ENCODE measurements around the gene UCHL5.
A peak's percentile ranks its signal among the peaks of the same experiment; 100 is the strongest.

The UCHL5 gene, protein sequence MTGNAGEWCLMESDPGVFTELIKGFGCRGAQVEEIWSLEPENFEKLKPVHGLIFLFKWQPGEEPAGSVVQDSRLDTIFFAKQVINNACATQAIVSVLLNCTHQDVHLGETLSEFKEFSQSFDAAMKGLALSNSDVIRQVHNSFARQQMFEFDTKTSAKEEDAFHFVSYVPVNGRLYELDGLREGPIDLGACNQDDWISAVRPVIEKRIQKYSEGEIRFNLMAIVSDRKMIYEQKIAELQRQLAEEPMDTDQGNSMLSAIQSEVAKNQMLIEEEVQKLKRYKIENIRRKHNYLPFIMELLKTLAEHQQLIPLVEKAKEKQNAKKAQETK

GRCh38 chr1:193059282-193060114 is at the start of gene UCHL5, which contains the start of gene RO60:
Gene UCHL5 (minus strand): TSS chr1:193059360. CDS start chr1:193059260, 100 bp downstream.
Gene RO60 (plus strand): TSS chr1:193059612. CDS start chr1:193069055, 9,443 bp downstream.
- DNase-seq: peak; percentile 97 to 99

DNA sequence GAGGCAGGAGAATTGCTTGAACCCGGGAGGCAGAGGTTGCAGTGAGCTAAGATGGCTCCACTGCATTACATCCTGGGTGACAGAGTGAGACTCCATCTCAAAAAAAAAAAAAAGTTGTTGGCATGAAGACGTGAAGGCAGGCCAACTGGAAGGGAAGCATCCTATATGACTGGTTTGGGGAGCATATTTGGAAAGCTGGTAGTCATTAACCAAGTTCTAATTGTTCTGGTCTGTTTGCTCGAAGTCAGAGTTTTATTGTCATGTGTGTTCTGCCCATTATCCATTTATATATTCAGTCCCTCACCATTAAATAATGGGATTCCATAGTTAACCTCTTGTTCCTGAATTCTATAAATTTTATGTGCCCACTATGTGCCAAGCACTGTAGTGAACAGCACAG is 49.3 kb upstream of the UCHL5 start:
- no peak for DNase-seq

DNA sequence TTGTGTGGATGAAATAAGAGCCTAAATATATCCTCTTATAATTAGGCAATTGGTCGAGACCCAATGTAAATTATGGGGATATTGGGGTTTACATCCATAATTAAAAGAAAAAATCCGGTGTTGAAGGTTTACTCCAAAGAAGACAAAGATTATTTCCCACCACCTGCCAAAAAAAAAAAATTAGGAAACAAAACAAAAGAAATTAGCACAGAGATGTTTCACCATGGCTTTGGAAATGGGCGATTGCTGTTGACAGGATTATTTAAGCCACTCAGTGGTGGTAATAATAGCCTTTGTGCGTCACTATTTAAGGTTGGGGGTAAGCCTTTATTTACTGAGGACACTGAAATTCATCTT is 46.6 kb upstream of the UCHL5 start:
- DNase-seq: no peak

- peak; percentile 65 to 85 for DNase-seq
These were observed 46.0 kb upstream of the UCHL5 start, which contains the start of gene GLRX2 for GRCh38 chr1:193104907-193105820. Gene GLRX2 (minus strand): TSS chr1:193105414. CDS start chr1:193105382, 32 bp downstream.

DNA sequence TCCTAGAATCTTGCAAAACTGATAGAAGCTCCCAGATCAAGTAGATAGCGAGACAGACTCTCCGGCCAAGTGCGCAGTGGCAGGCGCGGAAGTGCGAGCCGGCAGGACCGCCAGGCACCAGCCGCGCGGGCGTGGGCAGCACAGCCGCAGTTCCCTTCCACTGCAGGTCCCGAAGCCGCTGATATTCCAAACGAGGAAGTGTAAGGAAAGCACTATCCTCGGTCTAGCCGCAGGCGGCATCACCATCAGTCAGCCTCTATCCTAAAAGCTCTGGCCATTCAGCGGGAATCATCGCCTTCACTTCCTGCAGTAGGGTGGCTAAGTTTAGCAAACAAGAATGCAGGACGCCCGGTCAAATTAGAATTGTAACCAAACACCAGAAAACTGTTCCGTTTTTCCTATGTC is 45.3 kb upstream of the UCHL5 start:
- no peak for DNase-seq

GRCh38 chr1:193103759-193104501 is 44.8 kb upstream of the UCHL5 start:
- no peak for DNase-seq

DNA sequence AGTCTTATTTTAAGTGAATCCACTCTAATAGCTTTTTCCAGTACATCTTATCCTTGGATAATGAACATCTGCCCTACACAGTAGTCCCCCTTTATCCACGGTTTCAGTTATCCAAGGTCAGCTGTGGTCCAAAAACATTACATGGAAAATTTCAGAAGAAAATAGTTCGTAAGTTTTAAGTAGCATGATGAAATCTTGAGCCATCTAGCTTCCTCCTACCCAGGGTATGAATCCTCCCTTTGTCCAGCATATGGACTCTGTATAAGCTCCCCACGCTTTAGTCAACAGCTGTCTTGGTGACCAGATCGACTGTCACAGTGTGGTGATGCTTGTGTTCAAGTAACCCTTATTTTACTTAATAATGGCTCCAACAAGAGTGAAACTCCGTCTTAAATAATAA is 43.5 kb upstream of the UCHL5 start:
- no peak for DNase-seq

GRCh38 chr1:193094112-193094511 is 35.0 kb upstream of the UCHL5 start:
- DNase-seq: no peak

GRCh38 chr1:193090865-193091264 is 31.7 kb upstream of the UCHL5 start:
- DNase-seq: no peak

DNA sequence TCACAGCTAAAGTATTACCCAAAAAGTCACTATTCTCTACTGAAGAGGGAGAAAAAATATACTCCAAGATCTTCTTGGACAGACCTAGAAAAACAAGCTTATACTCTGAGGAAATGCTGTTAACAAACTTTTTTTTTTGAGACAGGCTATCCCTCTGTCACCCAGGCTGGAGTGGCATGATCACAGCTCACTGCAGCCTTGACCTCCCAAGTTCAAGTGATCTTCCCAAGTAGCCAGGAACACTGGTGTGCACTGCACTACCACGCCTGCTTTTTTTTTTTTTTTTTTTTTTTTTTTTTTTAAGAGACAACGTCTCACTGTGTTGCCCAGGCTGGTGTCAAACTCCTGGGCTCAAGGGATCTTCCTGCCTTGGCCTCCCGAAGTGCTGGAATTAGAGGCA is 28.7 kb upstream of the UCHL5 start:
- no peak for DNase-seq

- DNase-seq: no peak
These were observed 27.2 kb upstream of the UCHL5 start for GRCh38 chr1:193086342-193086741.

- no peak for DNase-seq
These were observed 26.1 kb upstream of the UCHL5 start for GRCh38 chr1:193085263-193085662.

GRCh38 chr1:193083365-193084088 is 24.4 kb upstream of the UCHL5 start:
- DNase-seq: no peak

DNA sequence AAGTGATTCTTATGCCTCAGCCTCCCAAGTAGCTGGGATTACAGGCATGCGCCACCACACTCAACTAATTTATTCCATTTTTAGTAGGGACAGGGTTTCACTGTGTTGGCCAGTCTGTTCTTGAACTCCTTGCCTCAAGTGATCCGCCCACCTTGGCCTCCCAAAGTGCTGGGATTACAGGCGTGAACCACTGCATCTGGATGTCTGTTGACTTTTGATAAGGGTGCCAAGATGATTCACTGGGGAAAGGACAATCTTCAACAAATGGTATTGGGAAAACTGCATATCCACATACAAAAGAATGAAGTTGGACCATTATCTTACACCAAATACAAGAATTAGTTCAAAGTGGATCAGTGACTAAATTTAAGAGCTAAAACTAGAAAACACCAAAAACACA is 20.0 kb upstream of the UCHL5 start:
- DNase-seq: no peak

- no peak for DNase-seq
These were observed 18.8 kb upstream of the UCHL5 start for GRCh38 chr1:193077991-193078390.

DNA sequence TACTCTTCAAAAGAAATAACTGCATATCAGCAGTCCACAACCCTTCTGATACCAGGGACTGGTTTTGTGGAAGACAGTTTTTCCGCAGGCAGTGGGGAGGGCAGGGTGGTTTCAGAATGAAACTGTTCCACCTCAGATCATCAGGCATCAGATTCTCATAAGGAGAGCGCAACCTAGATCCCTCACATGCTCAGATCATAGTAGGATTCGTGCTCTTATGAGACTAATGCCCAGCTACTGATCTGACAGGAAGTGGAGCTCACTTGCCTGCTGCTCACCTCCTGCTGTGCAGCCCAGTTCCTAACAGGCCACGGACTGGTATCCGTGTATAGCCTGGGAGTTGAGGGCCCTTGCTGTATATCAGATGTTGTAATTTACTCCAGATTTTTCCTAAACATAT is 11.8 kb upstream of the UCHL5 start:
- DNase-seq: no peak

DNA sequence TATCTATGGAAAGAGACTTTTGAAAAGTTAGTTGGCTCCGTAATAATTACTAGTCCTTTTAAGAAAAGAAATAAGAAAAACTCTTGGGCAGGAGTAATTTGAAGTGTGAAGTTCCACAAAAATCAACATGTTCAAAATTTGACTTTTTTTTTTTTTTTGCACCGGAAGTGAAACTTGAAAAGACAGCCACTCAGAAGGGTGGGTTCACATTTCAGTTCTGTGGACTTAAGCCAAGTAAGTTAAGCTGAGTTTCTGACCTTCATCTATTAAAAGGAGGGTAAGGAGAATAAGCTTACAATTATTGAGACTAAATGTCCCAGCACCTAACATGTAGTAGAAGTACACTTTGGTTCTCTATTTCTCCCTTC is 11.2 kb upstream of the UCHL5 start:
- DNase-seq: no peak

DNA sequence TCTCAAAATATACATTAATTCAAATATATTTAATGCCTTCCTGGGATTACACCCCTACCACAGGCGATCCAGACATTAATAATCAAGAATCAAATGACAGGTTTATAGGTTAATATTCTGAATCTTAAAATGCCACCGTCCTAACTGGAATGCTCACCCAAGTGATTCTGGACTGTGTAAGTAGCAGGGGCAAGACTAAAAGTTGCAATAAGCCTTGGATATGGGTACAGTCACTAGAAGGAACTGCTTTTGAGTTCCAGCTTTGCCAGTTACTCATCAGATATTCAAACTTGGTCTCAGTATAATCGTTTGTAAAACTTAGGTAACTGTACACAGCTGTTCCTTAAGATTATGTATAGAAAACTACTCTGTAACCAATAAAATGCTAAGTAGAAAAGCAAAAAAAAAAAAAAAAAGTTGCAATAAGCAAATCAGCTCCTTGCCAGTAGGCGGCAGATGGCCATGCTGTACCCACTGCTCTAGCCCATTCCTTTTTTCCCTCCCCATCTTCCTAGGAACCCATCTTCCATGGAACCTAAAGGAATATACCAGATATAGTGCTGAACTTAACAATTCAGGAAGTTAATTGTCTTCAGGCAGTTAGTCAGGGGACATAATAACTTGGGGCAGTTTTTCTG is 10.7 kb upstream of the UCHL5 start:
- peak in 1 of 2 experiments; percentile 51 for DNase-seq

- DNase-seq: no peak
These were observed 8.9 kb upstream of the UCHL5 start for GRCh38 chr1:193068013-193068412.

DNA sequence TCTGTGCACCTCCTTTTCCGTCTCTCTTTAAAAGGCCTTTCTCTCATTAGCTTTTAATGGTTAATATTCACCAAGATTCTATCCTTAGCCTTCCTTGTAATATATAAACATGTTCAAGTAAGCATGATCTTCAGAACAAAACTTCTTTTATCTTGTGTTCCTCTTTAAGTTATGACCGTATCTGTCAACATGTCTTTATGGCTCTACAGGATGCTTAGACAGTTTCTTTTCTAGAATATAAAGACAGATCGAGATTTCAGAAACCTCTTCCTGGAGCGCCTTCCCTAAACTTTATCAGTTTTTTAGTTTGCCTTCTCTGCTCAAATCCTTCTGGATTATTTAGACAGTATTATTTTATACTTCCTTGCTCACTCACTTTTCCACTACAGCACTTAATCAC is 7.4 kb upstream of the UCHL5 start:
- DNase-seq: no peak

DNA sequence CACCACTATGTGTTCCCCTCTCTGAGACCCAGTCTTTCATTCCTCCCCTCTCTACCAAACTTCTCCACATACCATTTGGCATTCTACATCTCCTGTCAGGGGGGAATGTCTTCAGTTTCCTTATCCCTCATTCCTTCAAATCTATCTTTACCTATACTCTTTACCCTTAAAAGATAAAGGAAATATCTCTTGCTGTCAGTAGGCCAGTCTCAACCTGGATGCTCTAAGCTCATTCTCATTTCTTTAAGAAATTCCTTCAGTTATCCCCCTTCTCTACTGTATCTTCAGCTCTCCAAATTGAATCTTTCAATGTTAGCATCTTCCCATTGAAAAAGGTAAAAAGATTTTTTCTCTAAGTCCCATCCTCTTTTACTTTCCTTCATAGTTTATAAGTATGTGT is 6.8 kb upstream of the UCHL5 start:
- no peak for DNase-seq
